IMR-90 (cell line): ENCODE results near the gene CROT. TPM values are rescaled to one million over a fixed set of nuclear protein-coding genes. Genes with fewer than 3 reads are reported as not detected.

ENCODE experiments used
- ATAC-seq: fragments of 200-7000 bp; cut with Tn5 transposase; 2 replicates; pipeline ENCODE4 v1.9.1; 2020; ENCODE audit warnings: low read depth, mild to moderate bottlenecking, moderate library complexity
- BruUV-seq: library from RNA; stranded (reverse); fragments of 400-500 nt; replicated peaks from 2 replicates; lab custom pipeline; 2021; lab: Mats Ljungman, UMichigan
- CTCF ChIA-PET: fragments of 300-600 bp; formaldehyde crosslinking; extraction: SDS; loops from one replicate; lab custom pipeline; 2021; ENCODE audit warnings: antibody characterized with exemption; lab: Yijun Ruan, JAX
- POLR2A ChIA-PET: fragments of 300-600 bp; sonication (Branson Sonifier 250); formaldehyde crosslinking; loops from one replicate; lab custom pipeline; 2022; ENCODE audit warnings: antibody characterized with exemption; ENCODE audit not compliant: unreplicated experiment; lab: Charles Lee
- DNase-seq: peaks from one replicate; pipeline ENCODE4 v3.0.0; 2013
- H2AFZ ChIP-seq: replicated peaks from 2 replicates; pipeline ENCODE3; 2013; ENCODE audit warnings: low read length, mild to moderate bottlenecking; ENCODE audit not compliant: poor library complexity
- H2AK5ac ChIP-seq: 2 replicates; pipeline ENCODE4 v1.6.1; 2013; ENCODE audit warnings: low read depth, low read length, inconsistent platforms
- H2AK9ac ChIP-seq: replicated peaks from 2 replicates; pipeline ENCODE3; 2013; ENCODE audit warnings: mild to moderate bottlenecking, low read depth, low read length, moderate library complexity; ENCODE audit not compliant: poor library complexity
- H2BK120ac ChIP-seq: 2 replicates; pipeline ENCODE4 v1.6.1; 2013; ENCODE audit warnings: low read depth, low read length, inconsistent platforms
- H2BK15ac ChIP-seq: 3 replicates; pipeline ENCODE4 v1.6.1; 2013; ENCODE audit warnings: low read depth, low read length, inconsistent platforms
- H2BK20ac ChIP-seq: 2 replicates; pipeline ENCODE4 v1.6.1; 2013; ENCODE audit warnings: low read depth, mild to moderate bottlenecking, inconsistent platforms, low read length, moderate library complexity
- H2BK5ac ChIP-seq: 2 replicates; pipeline ENCODE4 v1.6.1; 2013; ENCODE audit warnings: mild to moderate bottlenecking, low read depth, low read length, inconsistent platforms; ENCODE audit not compliant: poor library complexity, severe bottlenecking
- H3K14ac ChIP-seq: replicated peaks from 2 replicates; pipeline ENCODE4 v1.6.1; 2013; ENCODE audit warnings: low read depth, low read length, inconsistent platforms
- H3K18ac ChIP-seq: 2 replicates; pipeline ENCODE4 v1.6.1; 2013; ENCODE audit warnings: low read depth, low read length, control low read depth
- H3K23ac ChIP-seq: 2 replicates; pipeline ENCODE4 v1.6.1; 2013; ENCODE audit warnings: low read depth, low read length, inconsistent platforms
- H3K27ac ChIP-seq: 2 replicates; pipeline ENCODE4 v1.5.1; 2013; ENCODE audit warnings: mild to moderate bottlenecking, control low read depth, low read length; ENCODE audit not compliant: insufficient read depth
- H3K27me3 ChIP-seq: 2 replicates; pipeline ENCODE4 v1.6.1; 2013; ENCODE audit warnings: low read length; ENCODE audit not compliant: control insufficient read depth, insufficient read depth
- H3K36me3 ChIP-seq: 2 replicates; pipeline ENCODE4 v1.6.1; 2013; ENCODE audit warnings: low read length, mixed read lengths; ENCODE audit not compliant: control insufficient read depth, insufficient read depth
- H3K4ac ChIP-seq: 2 replicates; pipeline ENCODE4 v1.6.1; 2013; ENCODE audit warnings: low read depth, low read length, inconsistent platforms
- H3K4me1 ChIP-seq: 2 replicates; pipeline ENCODE4 v1.6.1; 2013; ENCODE audit warnings: low read length, mixed read lengths; ENCODE audit not compliant: control insufficient read depth, insufficient read depth
- H3K4me2 ChIP-seq: 2 replicates; pipeline ENCODE4 v1.6.1; 2013; ENCODE audit warnings: low read depth, mild to moderate bottlenecking, control low read depth, low read length, moderate library complexity
- H3K4me3 ChIP-seq: 2 replicates; pipeline ENCODE4 v1.5.1; 2013; ENCODE audit warnings: low read depth, mild to moderate bottlenecking, control low read depth, low read length, moderate library complexity; ENCODE audit not compliant: insufficient read depth
- H3K56ac ChIP-seq: 2 replicates; pipeline ENCODE4 v1.6.1; 2013; ENCODE audit warnings: low read length, inconsistent platforms; ENCODE audit not compliant: insufficient read depth; ENCODE audit errors: extremely low read depth
- H3K79me1 ChIP-seq, 2 experiments: 2 replicates each; pipeline ENCODE4 v1.6.1; 2013; ENCODE audit warnings: low read length in 2 of 2, inconsistent platforms in 1 of 2, low read depth in 1 of 2
- H3K9ac ChIP-seq: 2 replicates; pipeline ENCODE4 v1.6.1; 2013; ENCODE audit warnings: low read depth, low read length, control low read depth
- H3K9me1 ChIP-seq: 2 replicates; pipeline ENCODE4 v1.6.1; 2013; ENCODE audit warnings: low read length, inconsistent platforms; ENCODE audit not compliant: insufficient read depth
- H3K9me3 ChIP-seq: 2 replicates; pipeline ENCODE4 v1.6.1; 2013; ENCODE audit warnings: low read length; ENCODE audit not compliant: control insufficient read depth, insufficient read depth
- H4K20me1 ChIP-seq: 2 replicates; pipeline ENCODE4 v1.6.1; 2013; ENCODE audit warnings: low read length, inconsistent platforms; ENCODE audit not compliant: insufficient read depth
- H4K5ac ChIP-seq: 2 replicates; pipeline ENCODE4 v1.6.1; 2013; ENCODE audit warnings: mild to moderate bottlenecking, low read depth, low read length, control low read depth
- H4K8ac ChIP-seq, 2 experiments: 2 replicates each; pipeline ENCODE4 v1.6.1; 2013; ENCODE audit warnings: low read depth in 2 of 2, low read length in 2 of 2, control low read depth in 1 of 2, inconsistent platforms in 1 of 2
- H4K91ac ChIP-seq: 2 replicates; pipeline ENCODE4 v1.6.1; 2013; ENCODE audit warnings: low read depth, low read length, inconsistent platforms; ENCODE audit not compliant: insufficient read depth
- BHLHE40 ChIP-seq: fragments of 150-350 bp; IDR thresholded peaks from 2 replicates; pipeline ENCODE4 v1.6.1; 2016; ENCODE audit warnings: mild to moderate bottlenecking, low read depth, low read length
- CEBPB ChIP-seq: IDR thresholded peaks from 2 replicates; pipeline ENCODE4 v1.6.1; 2012; ENCODE audit warnings: low read depth, low read length, improper control_type of control experiment
- CHD1 ChIP-seq: IDR thresholded peaks from 2 replicates; pipeline ENCODE4 v1.6.1; 2012; ENCODE audit warnings: low read depth, low read length, improper control_type of control experiment
- FOS ChIP-seq: fragments of 150-350 bp; IDR thresholded peaks from 2 replicates; pipeline ENCODE4 v1.6.1; 2016; ENCODE audit warnings: low read depth, low read length
- MAFK ChIP-seq: IDR thresholded peaks from 2 replicates; pipeline ENCODE4 v1.6.1; 2012; ENCODE audit warnings: low read depth, low read length, improper control_type of control experiment
- MAZ ChIP-seq: IDR thresholded peaks from 2 replicates; pipeline ENCODE4 v1.6.1; 2012; ENCODE audit warnings: low read depth, mild to moderate bottlenecking, low read length, improper control_type of control experiment, moderate library complexity, borderline replicate concordance
- MXI1 ChIP-seq: IDR thresholded peaks from 2 replicates; pipeline ENCODE4 v1.6.1; 2012; ENCODE audit warnings: low read depth, mild to moderate bottlenecking, low read length, moderate library complexity, borderline replicate concordance
- NFE2L2 ChIP-seq: fragments of 150-350 bp; IDR thresholded peaks from 2 replicates; pipeline ENCODE4 v1.6.1; 2016; ENCODE audit warnings: low read depth, mild to moderate bottlenecking, low read length
- POLR2A ChIP-seq: IDR thresholded peaks from 2 replicates; pipeline ENCODE4 v1.6.1; 2012; ENCODE audit warnings: mild to moderate bottlenecking, low read depth, low read length
- RAD21 ChIP-seq: IDR thresholded peaks from 2 replicates; pipeline ENCODE4 v1.6.1; 2012; ENCODE audit warnings: low read length, improper control_type of control experiment
- RCOR1 ChIP-seq: IDR thresholded peaks from 2 replicates; pipeline ENCODE4 v1.6.1; 2012; ENCODE audit warnings: mild to moderate bottlenecking, low read length, improper control_type of control experiment; ENCODE audit not compliant: insufficient replicate concordance
- RFX5 ChIP-seq: IDR thresholded peaks from 2 replicates; pipeline ENCODE4 v1.8.0; 2012; ENCODE audit warnings: low read depth, mild to moderate bottlenecking, low read length, moderate library complexity
- SMC3 ChIP-seq: fragments of 150-350 bp; IDR thresholded peaks from 2 replicates; pipeline ENCODE4 v1.6.1; 2016; ENCODE audit warnings: low read depth, mild to moderate bottlenecking, antibody characterized with exemption, low read length, moderate library complexity
- WGBS, 2 experiments: methylation state at CpG; one replicate each; pipeline versions ENCODE4 v1.1.5 to v1.1.7; 2013; ENCODE audit warnings: missing lambda C conversion rate in 2 of 2; ENCODE audit not compliant: insufficient read length in 1 of 2; ENCODE audit errors: extremely low coverage in 2 of 2; 5-methylcytosine and 5-hydroxymethylcytosine counted together
- dilution Hi-C: fragments of 300-500 bp; cut with HindIII; formaldehyde crosslinking; loops from one replicate; pipeline ENCODE4 v1.14.3; 2018; ENCODE audit warnings: low sequenced_read_pairs; ENCODE audit not compliant: unreplicated experiment
- in situ Hi-C: fragments of 300-500 bp; cut with MboI; formaldehyde crosslinking; loops from 3 replicates; pipeline ENCODE4 v1.14.3; 2019; ENCODE audit warnings: low sequenced_read_pairs, inconsistent platforms, mixed read lengths
- intact Hi-C: fragments of 100-400 bp; cut with micrococcal nuclease; formaldehyde crosslinking; loops from 2 replicates; pipeline ENCODE4 v1.10.0; 2022
- polyA plus RNA-seq, 3 experiments: library from polyadenylated mRNA; depleted of rRNA; stranded (reverse); fragments of >200 nt; gene quantifications; 2 replicates each; pipeline ENCODE4 v1.2.3, GENCODE V29; 2012; ENCODE audit warnings: low replicate concordance in 1 of 3
- total RNA-seq: library from RNA; depleted of rRNA; stranded (reverse); fragments of >200 nt; gene quantifications from 2 replicates; pipeline ENCODE4 v1.2.3, GENCODE V29; 2012
- TF ChIP-seq, protein P1 (sequence below): fragments of 150-350 bp; IDR thresholded peaks from 2 replicates; pipeline ENCODE4 v1.6.1; 2017; ENCODE audit warnings: mild to moderate bottlenecking, antibody characterized with exemption, low read length, low read depth
- TF ChIP-seq, protein P2 (sequence below): conservative IDR thresholded peaks from 2 replicates; pipeline ENCODE4 v1.5.1; 2012; ENCODE audit warnings: mild to moderate bottlenecking, low read depth, low read length, improper control_type of control experiment

CROT gene
- total and polyA plus RNA-seq, 2 of the 4 experiments (the other 2 are of a cell fraction) = 7.5 to 10.0 TPM

DNA sequence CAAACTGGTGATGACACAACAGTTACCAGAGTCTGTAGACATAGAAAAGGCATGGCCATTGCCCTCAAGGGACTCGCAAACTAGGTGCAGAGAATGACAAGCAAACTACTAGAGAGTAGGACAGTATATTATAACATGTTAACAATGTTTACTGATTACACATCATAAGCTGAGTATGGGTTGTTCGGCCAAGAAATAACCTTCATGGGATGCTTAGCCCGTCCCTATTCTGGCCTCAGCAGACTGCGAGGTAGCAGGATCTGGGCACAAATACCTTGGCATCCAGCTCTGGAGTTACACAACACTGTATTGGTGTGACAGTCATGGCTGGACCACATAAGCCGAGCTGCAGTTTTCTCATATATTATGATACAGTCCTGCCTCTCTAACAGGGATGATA lies 78.6 kb downstream of the CROT start:
- BruUV-seq = no TSS peak
- no peaks in the 10 kb centered on the region for H3K9me3 ChIP-seq
- H3K36me3 ChIP-seq = no peaks in the 10 kb centered on the region
- H2AFZ ChIP-seq = no peak overlapping the region
- H4K5ac ChIP-seq = no peak overlapping the region
- no peaks in the 10 kb centered on the region for H4K20me1 ChIP-seq
- no peak overlapping the region for H3K4ac ChIP-seq
- H2AK5ac ChIP-seq = no peak overlapping the region
- no peak overlapping the region for H4K8ac ChIP-seq
- no peaks in the 10 kb centered on the region for H3K9me1 ChIP-seq
- no peak overlapping the region for H3K27ac ChIP-seq
- no CpG with 5 or more reads among the region's 5 CpGs for WGBS, 2 experiments
- H3K18ac ChIP-seq = no peak overlapping the region
- dilution Hi-C loops (no loop called here), in situ Hi-C loops (loop anchor here (25.0 kb wide), 1 partner anchor 487 kb away; no protein-coding TSS in a partner anchor), intact Hi-C loops (loop anchor here (5.0 kb wide), 1 partner anchor 688 kb away; no protein-coding TSS in a partner anchor)
- ChIA-PET POLR2A (no interaction called here), CTCF (no interaction called here)
- TF ChIP-seq RAD21 = no peak
- no peak for TF ChIP-seq CHD1
- no peak for TF ChIP-seq RFX5
- no peak for TF ChIP-seq RCOR1
- TF ChIP-seq MXI1 = no peak
- no peak for TF ChIP-seq POLR2A
- TF ChIP-seq BHLHE40 = no peak
- no peak for TF ChIP-seq MAFK
- TF ChIP-seq MAZ = no peak
- TF ChIP-seq NFE2L2 = no peak
- TF ChIP-seq, protein P1, sequence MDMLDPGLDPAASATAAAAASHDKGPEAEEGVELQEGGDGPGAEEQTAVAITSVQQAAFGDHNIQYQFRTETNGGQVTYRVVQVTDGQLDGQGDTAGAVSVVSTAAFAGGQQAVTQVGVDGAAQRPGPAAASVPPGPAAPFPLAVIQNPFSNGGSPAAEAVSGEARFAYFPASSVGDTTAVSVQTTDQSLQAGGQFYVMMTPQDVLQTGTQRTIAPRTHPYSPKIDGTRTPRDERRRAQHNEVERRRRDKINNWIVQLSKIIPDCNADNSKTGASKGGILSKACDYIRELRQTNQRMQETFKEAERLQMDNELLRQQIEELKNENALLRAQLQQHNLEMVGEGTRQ = no peak
- no peak for TF ChIP-seq FOS
- no peak for TF ChIP-seq CEBPB
- no peak for TF ChIP-seq SMC3
- TF ChIP-seq, protein P2, sequence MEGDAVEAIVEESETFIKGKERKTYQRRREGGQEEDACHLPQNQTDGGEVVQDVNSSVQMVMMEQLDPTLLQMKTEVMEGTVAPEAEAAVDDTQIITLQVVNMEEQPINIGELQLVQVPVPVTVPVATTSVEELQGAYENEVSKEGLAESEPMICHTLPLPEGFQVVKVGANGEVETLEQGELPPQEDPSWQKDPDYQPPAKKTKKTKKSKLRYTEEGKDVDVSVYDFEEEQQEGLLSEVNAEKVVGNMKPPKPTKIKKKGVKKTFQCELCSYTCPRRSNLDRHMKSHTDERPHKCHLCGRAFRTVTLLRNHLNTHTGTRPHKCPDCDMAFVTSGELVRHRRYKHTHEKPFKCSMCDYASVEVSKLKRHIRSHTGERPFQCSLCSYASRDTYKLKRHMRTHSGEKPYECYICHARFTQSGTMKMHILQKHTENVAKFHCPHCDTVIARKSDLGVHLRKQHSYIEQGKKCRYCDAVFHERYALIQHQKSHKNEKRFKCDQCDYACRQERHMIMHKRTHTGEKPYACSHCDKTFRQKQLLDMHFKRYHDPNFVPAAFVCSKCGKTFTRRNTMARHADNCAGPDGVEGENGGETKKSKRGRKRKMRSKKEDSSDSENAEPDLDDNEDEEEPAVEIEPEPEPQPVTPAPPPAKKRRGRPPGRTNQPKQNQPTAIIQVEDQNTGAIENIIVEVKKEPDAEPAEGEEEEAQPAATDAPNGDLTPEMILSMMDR = no peak
- no peak overlapping the region for H3K14ac ChIP-seq
- H3K23ac ChIP-seq = no peak overlapping the region
- H2BK120ac ChIP-seq = no peak overlapping the region
- H2BK20ac ChIP-seq = no peak overlapping the region
- no peak overlapping the region for H3K4me3 ChIP-seq
- H2BK15ac ChIP-seq = no peak overlapping the region
- no peaks in the 10 kb centered on the region for H3K79me1 ChIP-seq
- H3K9ac ChIP-seq = no peak overlapping the region
- H3K4me1 ChIP-seq = no peaks in the 10 kb centered on the region; the same call in none of the 2 replicates
- no peak overlapping the region for H2AK9ac ChIP-seq
- H2BK5ac ChIP-seq = no peak overlapping the region
- H3K56ac ChIP-seq = no peak overlapping the region
- peaks cover 2% of the 10 kb centered on the region for H3K27me3 ChIP-seq
- no peak overlapping the region for H4K91ac ChIP-seq
- ATAC-seq (no peak), DNase-seq (no peak)
- H3K4me2 ChIP-seq = no peak overlapping the region
